ENCODE data around the gene RAB6C.
"Not testable (repeated sequence)": the region's sequence is repeated elsewhere in the genome, so short reads cannot be mapped to it uniquely, and the experiment has no call there.

Gene RAB6C

GRCh38 chr2:129979629-129980155 is at the start of gene RAB6C:
Gene RAB6C (plus strand): TSS chr2:129979666. CDS start chr2:129980116, 450 bp downstream.
- peak; percentile 74 for DNase-seq (ENCODE audit: low read depth, low spot score)

- DNase-seq (ENCODE audit: low read depth, low spot score) = no peak
Observed at GRCh38 chr2:129930451-129930850, 49.0 kb upstream of the RAB6C start.

GRCh38 chr2:129933387-129933786 is 46.1 kb upstream of the RAB6C start:
- DNase-seq (ENCODE audit: low read depth, low spot score) = peak; percentile 33

GRCh38 chr2:129934044-129934822 is 45.2 kb upstream of the RAB6C start:
- DNase-seq (ENCODE audit: low read depth, low spot score) = peak; percentile 37

GRCh38 chr2:129935118-129935517 is 44.3 kb upstream of the RAB6C start:
- peak; percentile 56 for DNase-seq (ENCODE audit: low read depth, low spot score)

GRCh38 chr2:129936334-129936934 is 43.0 kb upstream of the RAB6C start:
- DNase-seq (ENCODE audit: low read depth, low spot score) = peak; percentile 58

- DNase-seq (ENCODE audit: low read depth, low spot score) = not testable (repeated sequence)
Observed at GRCh38 chr2:129938850-129939471, 40.5 kb upstream of the RAB6C start.

GRCh38 chr2:129943456-129943855 is 36.0 kb upstream of the RAB6C start:
- DNase-seq (ENCODE audit: low read depth, low spot score) = not testable (repeated sequence)

- no peak for DNase-seq (ENCODE audit: low read depth, low spot score)
Observed at GRCh38 chr2:129945557-129945956, 33.9 kb upstream of the RAB6C start.

GRCh38 chr2:129947712-129948111 is 31.8 kb upstream of the RAB6C start:
- DNase-seq (ENCODE audit: low read depth, low spot score) = not testable (repeated sequence)

GRCh38 chr2:129956171-129956570 is 23.3 kb upstream of the RAB6C start:
- not testable (repeated sequence) for DNase-seq (ENCODE audit: low read depth, low spot score)

- peak; percentile 88 for DNase-seq (ENCODE audit: low read depth, low spot score)
Observed at GRCh38 chr2:129957891-129958290, 21.6 kb upstream of the RAB6C start.

GRCh38 chr2:129958736-129959135 is 20.7 kb upstream of the RAB6C start:
- DNase-seq (ENCODE audit: low read depth, low spot score) = not testable (repeated sequence)

GRCh38 chr2:129968605-129969004 is 10.9 kb upstream of the RAB6C start:
- DNase-seq (ENCODE audit: low read depth, low spot score) = not testable (repeated sequence)

- peak; percentile 7 for DNase-seq (ENCODE audit: low read depth, low spot score)
Observed at GRCh38 chr2:129975016-129975774, 4.3 kb upstream of the RAB6C start.

- DNase-seq (ENCODE audit: low read depth, low spot score) = peak; percentile 16
Observed at GRCh38 chr2:129976969-129977368, 2.5 kb upstream of the RAB6C start.

- DNase-seq (ENCODE audit: low read depth, low spot score) = no peak
Observed at GRCh38 chr2:129977986-129978385, 1.5 kb upstream of the RAB6C start.

- DNase-seq (ENCODE audit: low read depth, low spot score) = not testable (repeated sequence)
Observed at GRCh38 chr2:129980246-129980645, 780 bp downstream of the RAB6C start.

GRCh38 chr2:129981689-129982088 is 2.2 kb downstream of the RAB6C start:
- DNase-seq (ENCODE audit: low read depth, low spot score) = not testable (repeated sequence)

- DNase-seq (ENCODE audit: low read depth, low spot score) = no peak
Observed at GRCh38 chr2:129984426-129984825, 5.0 kb downstream of the RAB6C start.

- not testable (repeated sequence) for DNase-seq (ENCODE audit: low read depth, low spot score)
Observed at GRCh38 chr2:129992415-129993006, 13.0 kb downstream of the RAB6C start.
